HG03521 (cell line): ENCODE results near the gene TCF12.
"Not testable (repeated sequence)": the region's sequence is repeated elsewhere in the genome, so short reads cannot be mapped to it uniquely, and the experiment has no call there.

Source experiments
- ATAC-seq: cut with Tn5 transposase; IDR thresholded peaks from one replicate; pipeline ENCODE4 v1.9.1; 2021; ENCODE audit warnings: mild to moderate bottlenecking, moderate library complexity; ENCODE audit not compliant: unreplicated experiment

Gene TCF12

DNA sequence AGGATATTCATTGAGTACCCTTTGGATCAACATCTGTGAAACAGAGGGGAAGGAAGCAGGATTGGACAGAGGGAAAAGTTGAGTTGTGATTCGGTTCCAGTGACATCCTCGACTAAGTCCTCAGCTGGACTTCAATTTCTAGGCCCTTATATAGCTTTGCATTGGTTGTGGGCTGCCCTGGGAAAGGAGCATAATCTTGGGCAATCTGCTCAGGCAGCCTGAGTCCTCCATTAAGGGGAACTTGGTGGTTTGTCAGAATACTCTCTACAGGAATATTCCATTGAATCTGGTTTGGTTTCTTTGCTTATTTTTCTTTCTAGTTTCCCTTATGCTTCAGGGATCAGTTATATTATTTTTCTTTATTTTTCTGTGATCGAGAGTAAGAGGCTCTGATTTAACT, 94.1 kb downstream of the TCF12 start:
- ATAC-seq = no peak

- ATAC-seq = not testable (repeated sequence)
Measured at GRCh38 chr15:57014896-57015295, 96.5 kb downstream of the TCF12 start.

DNA sequence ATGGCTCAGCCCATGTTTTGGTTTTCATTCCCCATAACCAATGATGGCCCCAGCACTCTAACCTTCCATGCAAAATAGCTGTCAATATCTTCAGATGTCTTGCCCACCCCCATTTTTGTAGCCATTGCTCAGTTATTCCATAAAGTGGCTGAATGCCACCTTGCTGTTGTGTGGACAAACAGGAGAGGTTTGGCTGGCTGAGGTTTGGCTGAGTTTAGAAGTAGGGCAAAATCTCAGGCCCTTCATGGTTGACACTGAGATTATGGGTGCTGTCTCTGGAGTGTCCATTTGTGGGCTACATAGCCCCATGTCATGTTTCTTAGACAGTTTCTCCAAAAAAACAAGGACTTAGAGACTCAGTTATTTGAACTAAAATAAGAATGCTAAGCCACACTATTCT, 96.9 kb downstream of the TCF12 start:
- no peak for ATAC-seq

DNA sequence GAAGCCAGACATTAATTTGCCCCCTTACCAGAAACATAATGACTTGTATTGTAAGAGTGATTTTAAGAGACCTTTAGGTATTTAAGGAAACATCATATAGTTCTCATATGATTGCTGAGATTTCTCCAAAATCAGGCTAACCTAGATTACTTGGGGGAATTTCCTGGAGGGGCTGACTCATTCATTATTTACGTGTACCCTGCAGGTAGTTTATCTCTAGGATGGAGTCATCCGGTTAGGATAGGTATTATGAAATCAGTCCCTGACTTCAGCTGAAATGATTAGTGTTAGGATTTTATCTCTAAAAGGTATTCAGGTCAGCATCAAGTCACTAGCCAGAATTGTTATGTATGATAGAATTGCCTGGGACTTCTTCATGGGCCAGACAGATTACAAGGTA, 97.5 kb downstream of the TCF12 start:
- no peak for ATAC-seq

DNA sequence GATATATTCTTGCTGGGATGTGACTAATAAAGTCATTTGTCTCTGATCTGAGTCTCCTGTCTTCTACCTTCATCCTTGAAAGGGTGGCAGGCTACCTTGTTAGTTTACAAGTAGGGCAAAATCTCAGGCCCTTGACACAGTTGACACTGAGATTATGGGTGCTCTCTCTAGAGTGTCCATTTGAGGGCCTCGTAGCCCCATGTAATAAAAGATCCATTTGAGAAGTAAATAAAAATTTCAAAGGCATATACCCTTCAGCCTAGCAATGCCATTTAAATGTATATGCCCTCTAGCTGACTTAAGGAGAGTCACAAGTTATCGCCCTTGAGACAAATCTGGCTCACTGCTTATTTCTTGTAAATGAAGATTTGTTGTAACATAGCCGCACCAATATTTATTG, 98.6 kb downstream of the TCF12 start:
- no peak for ATAC-seq

- no peak for ATAC-seq
Measured at GRCh38 chr15:57018151-57018550, 99.7 kb downstream of the TCF12 start.

GRCh38 chr15:57019496-57020160, 101.2 kb downstream of the TCF12 start:
- ATAC-seq = no peak

DNA sequence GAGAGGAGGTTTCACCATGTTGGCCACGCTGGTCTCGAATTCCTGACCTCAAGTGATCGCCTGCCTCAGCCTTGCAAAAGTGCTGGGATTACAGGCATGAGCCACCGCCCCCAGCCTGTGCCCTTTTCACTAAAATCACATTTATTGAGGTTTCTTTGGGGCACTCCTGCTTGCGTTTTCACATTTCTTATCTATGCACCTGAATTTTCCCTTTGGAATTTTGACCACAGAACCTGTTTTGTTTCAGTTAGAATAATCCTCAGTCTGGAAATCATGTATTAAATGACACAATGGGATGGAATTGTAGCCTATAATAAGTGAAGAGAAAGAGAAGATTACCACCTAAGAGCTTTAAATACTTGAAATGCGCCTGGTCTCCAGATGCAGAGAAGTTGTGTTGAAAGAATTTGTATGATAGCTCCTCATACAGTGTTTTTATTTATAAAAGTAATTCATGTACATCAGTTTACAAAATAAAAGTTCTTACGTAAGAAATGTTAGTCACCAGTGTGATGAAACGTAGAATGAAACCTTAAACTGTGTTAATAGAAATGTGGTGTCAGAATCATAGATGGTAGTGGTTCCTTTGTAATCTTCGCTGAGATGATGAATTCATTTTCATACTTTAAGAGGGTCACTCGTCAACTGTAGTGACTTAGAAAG, 107.0 kb downstream of the TCF12 start:
- ATAC-seq = no peak

DNA sequence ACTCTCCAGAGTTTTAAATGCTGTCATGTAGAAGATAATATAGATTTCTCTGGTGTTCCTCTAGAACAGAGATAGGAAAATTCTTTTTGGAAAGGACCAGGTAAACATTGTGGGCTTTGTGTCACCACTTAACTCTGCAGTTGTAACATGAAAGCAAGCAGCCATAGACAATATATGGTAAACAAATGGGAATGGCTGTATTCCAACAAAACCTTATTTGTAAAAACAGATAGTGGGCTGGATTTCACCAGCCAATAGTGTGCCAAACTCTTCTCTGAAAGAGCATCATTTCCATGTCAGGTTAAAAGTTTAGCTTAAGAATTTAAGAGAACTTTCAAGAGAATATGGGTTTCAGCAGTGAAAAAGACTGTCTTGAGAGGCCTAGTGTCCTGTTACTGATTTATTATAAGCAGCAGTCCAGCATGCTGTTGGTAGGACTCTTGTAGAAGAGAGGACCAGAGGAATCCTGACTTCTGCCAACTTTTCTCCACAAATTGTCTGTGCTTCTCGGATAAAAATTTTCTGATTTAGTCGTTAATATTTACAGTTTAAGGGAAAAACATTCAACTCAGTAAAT, 107.7 kb downstream of the TCF12 start:
- ATAC-seq = no peak

GRCh38 chr15:57027596-57027995, 109.2 kb downstream of the TCF12 start:
- no peak for ATAC-seq

- no peak for ATAC-seq
Measured at GRCh38 chr15:57028176-57028575, 109.7 kb downstream of the TCF12 start.

- ATAC-seq = no peak
Measured at GRCh38 chr15:57030011-57030410, 111.6 kb downstream of the TCF12 start.

DNA sequence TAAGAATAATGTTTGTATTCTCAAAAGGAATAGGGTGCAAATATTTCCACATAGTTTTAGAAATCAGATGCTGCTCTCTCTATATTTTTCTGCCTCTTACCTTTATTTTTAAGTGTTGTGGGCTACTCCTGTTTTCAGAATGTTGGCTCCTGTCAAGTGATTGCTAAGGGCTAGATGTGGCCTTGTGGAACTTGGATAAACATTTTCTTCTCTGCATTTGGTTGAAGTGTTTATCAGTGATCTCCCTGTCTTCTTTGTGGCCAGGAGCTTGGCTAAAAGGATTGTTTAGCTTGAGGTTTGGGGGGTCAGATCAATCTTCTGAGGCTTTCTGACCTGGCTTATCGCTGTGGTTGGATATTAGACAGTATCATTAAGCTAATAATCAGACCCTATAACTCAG, 112.6 kb downstream of the TCF12 start:
- no peak for ATAC-seq

DNA sequence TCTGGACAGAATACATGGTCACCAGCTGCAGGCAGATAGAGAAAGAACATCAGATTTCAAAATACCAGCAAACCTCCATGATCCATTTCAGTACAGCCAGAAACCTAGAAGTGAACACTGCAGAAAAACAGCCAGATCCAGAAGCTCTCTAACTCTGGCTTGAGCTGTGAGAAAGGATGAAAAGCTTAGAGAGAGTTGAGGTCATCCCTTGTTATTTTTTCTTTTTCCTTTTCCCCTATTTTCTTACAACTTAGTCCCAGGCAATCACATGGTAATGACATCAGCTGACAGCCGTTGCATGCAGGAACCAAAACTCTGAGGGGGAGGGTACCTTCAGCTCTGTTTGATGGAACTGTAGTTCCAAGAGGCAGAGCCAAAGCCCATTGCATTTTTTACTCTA, 113.2 kb downstream of the TCF12 start:
- ATAC-seq = no peak

DNA sequence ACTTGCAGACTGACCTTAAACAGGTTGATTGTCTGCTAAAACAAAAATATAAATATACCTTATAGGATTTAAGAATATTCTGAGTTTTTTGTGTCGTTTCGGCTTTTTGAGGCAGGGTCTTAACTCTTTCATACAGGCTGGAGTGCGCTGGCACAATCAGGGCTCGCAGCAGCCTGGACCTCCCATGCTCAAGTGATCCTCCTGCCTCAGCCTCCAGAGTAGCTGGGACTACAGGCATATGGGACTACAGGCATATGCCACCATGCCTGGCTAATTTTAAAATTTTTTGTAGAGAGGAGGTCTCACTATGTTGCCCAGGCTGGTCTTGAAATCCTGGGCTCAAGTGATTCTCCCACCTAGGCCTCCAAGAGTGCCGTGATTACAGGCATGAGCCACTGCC, 113.9 kb downstream of the TCF12 start:
- no peak for ATAC-seq

DNA sequence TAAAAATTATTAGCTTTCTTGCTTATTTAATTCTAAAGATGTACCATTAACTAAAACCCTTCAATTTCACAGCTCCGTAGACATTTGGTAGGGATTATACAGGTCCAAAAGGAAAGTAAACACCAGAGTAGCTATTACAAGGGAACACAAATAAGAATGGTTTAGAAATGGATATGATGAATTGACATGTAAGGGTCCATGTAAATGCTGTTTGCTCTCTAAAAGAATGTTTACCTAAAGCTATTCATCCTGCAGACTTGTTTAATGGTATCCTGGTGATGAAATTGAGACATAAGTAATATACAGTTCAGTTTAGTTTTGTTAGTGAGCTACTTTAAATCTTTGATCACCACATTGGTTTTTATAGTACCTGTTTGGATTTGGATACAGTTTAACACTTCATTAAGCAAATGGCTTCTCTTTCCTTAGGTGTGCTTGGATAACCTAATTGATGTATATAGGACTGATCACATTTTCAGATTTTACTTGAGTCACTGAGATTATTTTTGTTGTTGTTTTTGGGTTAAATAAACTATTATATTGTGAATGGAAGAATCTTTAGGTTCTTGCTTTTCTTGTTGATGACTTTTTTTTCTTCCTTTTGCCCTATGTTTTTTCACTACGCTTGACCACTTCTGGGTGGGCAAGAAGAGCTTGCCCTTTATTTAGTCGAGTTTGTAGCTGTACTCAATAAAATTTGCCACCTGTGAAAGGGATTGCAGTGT, 115.4 kb downstream of the TCF12 start:
- ATAC-seq = no peak

- no peak for ATAC-seq
Measured at GRCh38 chr15:57034613-57035012, 116.2 kb downstream of the TCF12 start.

GRCh38 chr15:57035664-57036063, 117.2 kb downstream of the TCF12 start:
- no peak for ATAC-seq

DNA sequence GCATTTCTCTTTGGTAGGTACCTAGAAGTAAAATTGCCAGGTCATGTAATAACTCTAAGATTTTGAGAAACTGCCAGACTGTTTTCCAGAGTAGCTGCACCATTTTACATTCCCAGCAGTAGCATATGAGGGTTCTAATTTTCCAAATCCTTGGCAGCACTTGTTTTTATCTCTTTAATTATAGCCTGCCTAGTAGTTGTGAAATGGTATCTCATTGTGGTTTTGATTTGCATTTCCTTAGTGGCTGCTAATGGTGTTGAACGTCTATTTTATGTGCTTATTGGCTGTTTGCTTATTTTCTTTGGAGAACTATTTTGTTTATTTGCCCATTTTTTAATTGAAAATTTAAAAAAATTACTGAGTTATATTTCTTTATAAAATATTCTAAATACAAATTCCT, 117.9 kb downstream of the TCF12 start:
- no peak for ATAC-seq

DNA sequence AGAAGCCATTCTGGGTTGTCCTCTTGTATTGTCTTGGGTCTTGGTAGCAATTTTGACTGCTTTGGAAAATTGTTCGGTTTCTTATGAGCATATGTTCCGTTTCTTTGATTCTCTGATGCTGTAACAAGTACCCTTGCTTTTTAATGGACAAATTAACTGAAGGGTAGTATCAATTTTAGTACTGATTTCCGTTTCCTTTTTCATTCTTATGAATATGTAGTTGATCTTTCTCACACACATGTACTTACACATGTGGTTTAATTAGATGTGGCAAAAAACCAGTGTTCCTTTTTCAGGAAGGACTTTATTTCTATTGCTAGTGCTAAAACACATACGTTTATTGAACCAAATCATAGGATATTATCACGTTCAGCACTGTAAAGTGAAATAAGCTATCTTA, 119.1 kb downstream of the TCF12 start:
- ATAC-seq = no peak

DNA sequence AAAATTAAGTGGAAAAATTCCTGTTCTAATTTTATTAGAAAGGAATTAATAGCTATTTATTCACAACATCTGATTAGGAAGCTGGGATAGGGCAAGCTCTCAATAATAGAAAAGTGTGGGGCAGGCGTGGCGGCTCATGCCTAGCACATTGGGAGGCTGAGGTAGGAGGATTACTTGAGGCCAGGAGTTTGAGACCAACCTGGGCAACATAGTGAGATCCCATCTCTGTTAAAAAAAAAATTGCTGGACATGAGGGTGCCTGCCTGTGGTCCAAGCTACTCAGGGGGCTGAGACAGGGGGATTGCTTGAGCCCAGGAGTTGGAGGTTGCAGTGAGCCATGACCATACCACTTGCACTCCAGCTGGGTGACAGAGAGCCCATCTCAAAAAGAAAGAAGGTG, 119.6 kb downstream of the TCF12 start:
- ATAC-seq = no peak

- no peak for ATAC-seq
Measured at GRCh38 chr15:57038496-57038895, 120.1 kb downstream of the TCF12 start.
